Mesangial cell (primary cell): ENCODE data around the gene UTS2. TPM values are rescaled to one million over a fixed set of nuclear protein-coding genes. Genes with fewer than 3 reads are reported as not detected.

Experiments
- total RNA-seq: library from RNA; depleted of rRNA; stranded (reverse); fragments of >200 nt; gene quantifications from 2 replicates; pipeline ENCODE4 v1.2.3, GENCODE V29; 2015

UTS2 gene
- total RNA-seq = not detected in 2 replicates

GRCh38 chr1:7852804-7853683 lies at the start of gene UTS2:
UTS2 (minus strand) TSS chr1:7853065; CDS start chr1:7853003, 62 bp downstream.

Other genes with a start within 250 kb of the UTS2 start
- gene VAMP3, start 81.8 kb downstream of the UTS2 start, total RNA-seq = 79.7 and 86.4 TPM in 2 replicates
- 1.3 and 3.8 TPM in 2 replicates for gene PER3, start 68.8 kb downstream of the UTS2 start, total RNA-seq
- gene TNFRSF9, start 87.8 kb upstream of the UTS2 start, total RNA-seq = 0.51 and 1.5 TPM in 2 replicates
- 109 and 152 TPM in 2 replicates for gene PARK7, start 108.6 kb upstream of the UTS2 start, total RNA-seq
- 114 and 126 TPM in 2 replicates for gene ERRFI1, start 173.2 kb upstream of the UTS2 start, total RNA-seq